ENCODE data around the gene ARHGEF6. TPM values are rescaled to one million over a fixed set of nuclear protein-coding genes. Genes with fewer than 3 reads are reported as not detected.

ARHGEF6 gene
- total and polyA plus RNA-seq, 2 experiments from 2014 or later: 2.5 to 6.0 TPM

GRCh38 chrX:136810493-136810892 is 29.8 kb upstream of the ARHGEF6 start:
- Mint-ChIP-seq H3K4me3 (no peak overlapping the region), H3K4me1 (no peaks in the 10 kb centered on the region), H3K27ac (no peak overlapping the region)

GRCh38 chrX:136806891-136807410 is 26.2 kb upstream of the ARHGEF6 start:
- no peaks in the 10 kb centered on the region for H3K4me1 ChIP-seq (ENCODE audit: insufficient read depth)
- H3K9me3 Mint-ChIP-seq: no peaks in the 10 kb centered on the region
- no peaks in the 10 kb centered on the region for H3K27me3 ChIP-seq (ENCODE audit: insufficient read depth)
- H3K27ac ChIP-seq (ENCODE audit: low read depth): no peak overlapping the region
- no peak for DNase-seq (ENCODE audit: low spot score)
- H3K27me3 Mint-ChIP-seq (ENCODE audit: insufficient read depth, low read depth, poor library complexity): peaks cover 2% of the 10 kb centered on the region
- H3F3A ChIP-seq (replicated peaks; ENCODE audit: low read depth): no peaks in the 10 kb centered on the region
- H3K4me1 Mint-ChIP-seq: no peaks in the 10 kb centered on the region
- no peaks in the 10 kb centered on the region for H4K20me1 ChIP-seq (replicated peaks; ENCODE audit: insufficient read depth)
- H3K36me3 Mint-ChIP-seq (ENCODE audit: low read depth): no peaks in the 10 kb centered on the region
- no peak overlapping the region for H2AFZ ChIP-seq
- no peak overlapping the region for H3K4me2 ChIP-seq
- no peak overlapping the region for H3K4me3 Mint-ChIP-seq
- no peaks in the 10 kb centered on the region for H3K79me2 ChIP-seq (replicated peaks; ENCODE audit: insufficient read depth)
- H3K27ac Mint-ChIP-seq: no peak overlapping the region
- H3K9me2 ChIP-seq (ENCODE audit: insufficient read depth): no peaks in the 10 kb centered on the region
- ATAC-seq: no peak
- H3K4me3 ChIP-seq: no peak overlapping the region
- H3K36me3 ChIP-seq (ENCODE audit: insufficient read depth): no peaks in the 10 kb centered on the region
- TF ChIP-seq JUNB (IDR thresholded peaks at IDR 0.05; ENCODE audit: unreplicated experiment) (no peak), ETS1 (IDR thresholded peaks at IDR 0.05) (no peak), POLR2AphosphoS5 (IDR thresholded peaks at IDR 0.05; ENCODE audit: low read depth) (no peak), NANOG (IDR thresholded peaks at IDR 0.05; ENCODE audit: borderline replicate concordance) (no peak), ZNF331 (CRISPR knock-in tag; IDR thresholded peaks at IDR 0.05; ENCODE audit: low read depth) (no peak), STAT1 (IDR thresholded peaks at IDR 0.05; ENCODE audit: unreplicated experiment) (no peak), EZH2phosphoT487 (IDR thresholded peaks at IDR 0.05; ENCODE audit: unreplicated experiment) (no peak), REST (IDR thresholded peaks at IDR 0.05; ENCODE audit: unreplicated experiment) (no peak), CREB1 (CRISPR knock-in tag; IDR thresholded peaks at IDR 0.05; ENCODE audit: low read depth) (no peak), CTCF (conservative IDR thresholded peaks at IDR 0.05; ENCODE audit: low read depth in 2 of 2) (no peak)

More at GRCh38 chrX:136810493-136810892, 29.8 kb upstream of the ARHGEF6 start:
- Mint-ChIP-seq H3K36me3 (ENCODE audit: low read depth) (no peaks in the 10 kb centered on the region), H3K9me3 (no peaks in the 10 kb centered on the region), H3K27me3 (ENCODE audit: insufficient read depth, low read depth, poor library complexity) (peaks cover under 1% of the 10 kb centered on the region)
- H3F3A ChIP-seq (replicated peaks; ENCODE audit: low read depth): no peaks in the 10 kb centered on the region
- no peaks in the 10 kb centered on the region for H3K36me3 ChIP-seq (ENCODE audit: insufficient read depth)
- H3K27ac ChIP-seq (ENCODE audit: low read depth): no peak overlapping the region
- H3K79me2 ChIP-seq (replicated peaks; ENCODE audit: insufficient read depth): no peaks in the 10 kb centered on the region
- no peak overlapping the region for H2AFZ ChIP-seq
- TF ChIP-seq EZH2 (IDR thresholded peaks at IDR 0.05; ENCODE audit: low read depth, unreplicated experiment): no peak
- TF ChIP-seq JUNB (IDR thresholded peaks at IDR 0.05; ENCODE audit: unreplicated experiment): no peak
- H3K4me2 ChIP-seq: no peak overlapping the region
- no peak for ATAC-seq
- no peaks in the 10 kb centered on the region for H3K9me2 ChIP-seq (ENCODE audit: insufficient read depth)
- H4K20me1 ChIP-seq (replicated peaks; ENCODE audit: insufficient read depth): no peaks in the 10 kb centered on the region
- no peaks in the 10 kb centered on the region for H3K4me1 ChIP-seq (ENCODE audit: insufficient read depth)
- no peak overlapping the region for H3K4me3 ChIP-seq
- DNase-seq (ENCODE audit: low spot score): no peak
- H3K27me3 ChIP-seq (ENCODE audit: insufficient read depth): no peaks in the 10 kb centered on the region

All from GM23338 (cell line).